GM21390 (cell line): ENCODE data around the gene MCFD2.

Experiments
- ATAC-seq: cut with Tn5 transposase; IDR thresholded peaks from one replicate; pipeline ENCODE4 v1.9.1; 2021; ENCODE audit not compliant: unreplicated experiment

MCFD2 gene

DNA sequence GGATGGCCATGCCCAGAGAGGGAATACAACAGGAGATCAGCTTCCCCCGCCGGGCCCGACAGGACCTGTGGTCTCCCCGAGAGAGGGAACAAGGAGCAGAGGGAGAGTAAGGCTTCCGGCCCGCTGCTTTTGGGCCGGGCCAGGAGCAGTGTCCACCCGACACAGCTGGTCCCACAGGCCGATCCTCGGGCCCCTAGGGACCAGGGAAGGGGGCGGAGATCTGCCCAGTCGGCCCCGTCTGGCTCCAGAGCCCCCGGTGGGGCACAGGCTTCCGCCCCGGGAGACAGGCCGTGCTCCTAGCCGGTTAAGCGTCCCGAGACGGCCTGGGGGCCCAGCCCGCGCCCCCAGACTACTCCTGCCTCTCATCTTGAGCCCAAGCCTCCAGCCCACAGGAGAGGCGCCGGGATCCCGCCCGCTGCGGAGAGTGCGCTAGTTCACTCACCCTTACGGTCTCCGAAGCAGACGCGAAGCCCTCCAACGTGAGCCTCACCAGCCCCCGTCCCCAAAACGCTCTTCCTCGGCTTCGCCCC lies at the start of gene MCFD2:
MCFD2 (minus strand) TSS at position 526 of the 530 bp plus-strand sequence. CDS start 6,635 bp downstream, outside the sequence.
- ATAC-seq = peak; percentile 19

DNA sequence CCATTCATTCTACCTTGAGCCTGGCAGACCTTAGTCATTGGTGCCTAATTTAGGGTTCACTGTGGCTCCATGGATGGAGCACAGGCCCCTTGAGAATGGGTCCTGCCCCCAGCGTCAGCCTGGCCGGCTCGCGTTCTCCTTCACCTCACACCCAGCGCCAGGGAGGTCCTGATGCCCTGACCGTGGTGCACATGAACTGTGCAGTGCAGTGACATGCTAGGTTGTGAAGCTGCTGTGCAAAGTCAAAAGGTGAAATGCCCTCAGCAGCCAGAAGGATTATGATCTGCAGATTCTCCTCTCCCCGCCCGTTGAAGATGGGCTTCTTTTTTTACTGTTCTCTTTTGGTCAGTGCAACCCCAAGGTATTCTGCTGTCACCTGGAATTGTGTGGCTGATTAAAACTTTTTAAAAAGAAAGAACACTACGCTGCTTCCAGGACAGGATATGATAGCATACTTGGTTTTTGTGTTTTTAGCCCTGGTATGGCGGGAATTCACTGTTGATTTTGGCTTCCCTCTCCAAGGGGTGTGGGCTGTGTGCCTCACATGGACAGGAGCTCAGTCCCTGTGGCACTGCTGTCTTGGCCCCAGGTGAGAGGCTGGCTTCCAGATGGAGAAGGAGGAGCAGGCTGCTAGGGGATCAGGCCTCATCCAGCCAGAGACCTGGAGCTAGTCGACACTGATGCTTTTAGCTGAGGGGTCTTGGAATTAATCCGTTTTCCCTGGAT lies 49.4 kb upstream of the MCFD2 start:
- ATAC-seq = no peak

DNA sequence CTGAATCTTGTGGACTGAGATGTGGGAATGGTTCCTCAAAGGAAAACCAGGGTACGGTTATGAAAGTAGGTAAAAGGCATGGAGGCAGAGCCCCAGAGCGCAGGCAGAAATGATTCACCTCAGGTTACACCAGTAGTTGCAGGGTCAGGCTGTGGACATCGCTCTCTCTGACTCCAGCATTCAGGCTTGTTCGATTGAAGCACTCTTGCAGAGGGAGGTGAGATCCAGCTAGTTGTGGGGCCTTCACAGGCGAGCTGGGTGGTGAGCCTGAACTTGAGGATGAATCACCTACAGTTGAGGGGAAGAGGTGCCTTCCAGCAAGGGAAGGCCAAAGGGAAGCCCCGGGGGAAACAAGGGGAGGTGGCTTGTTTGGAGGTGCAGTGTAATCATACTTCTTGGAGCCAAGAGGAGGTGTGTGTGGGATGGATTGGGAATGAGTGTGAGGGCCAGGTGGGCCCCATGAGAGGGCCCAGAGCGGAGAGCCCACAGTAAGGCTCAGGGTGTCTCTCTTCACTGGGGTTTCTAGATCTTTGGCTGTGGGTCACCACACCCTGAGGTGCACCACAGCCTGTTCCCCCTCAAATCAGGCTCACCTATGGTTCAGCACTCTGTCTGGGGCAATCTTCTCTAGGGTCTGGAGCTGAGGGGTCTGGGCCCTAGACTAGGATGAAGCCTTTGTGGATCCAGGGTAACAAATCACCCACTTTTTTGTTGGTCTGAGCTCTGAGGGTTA lies 48.5 kb upstream of the MCFD2 start:
- ATAC-seq = no peak

DNA sequence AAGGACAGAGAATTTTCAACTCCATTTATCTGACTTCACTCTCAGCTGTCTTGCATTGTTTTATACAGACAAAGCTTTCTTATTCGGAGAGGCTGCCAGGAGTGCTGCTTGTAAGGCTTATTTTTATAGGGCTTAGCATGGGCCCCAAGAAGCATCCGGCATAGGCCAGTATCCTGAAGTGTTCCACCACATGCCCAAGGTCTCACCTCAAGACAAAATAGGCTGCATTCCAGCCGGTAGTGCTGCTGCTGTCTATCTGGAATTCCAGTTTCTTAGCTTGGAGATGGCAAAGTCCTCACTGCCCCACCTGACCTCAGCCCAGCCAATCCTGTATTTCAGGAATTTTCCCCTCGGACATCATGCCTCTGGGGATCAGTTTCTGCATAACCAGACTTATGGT lies 47.6 kb upstream of the MCFD2 start:
- no peak for ATAC-seq

DNA sequence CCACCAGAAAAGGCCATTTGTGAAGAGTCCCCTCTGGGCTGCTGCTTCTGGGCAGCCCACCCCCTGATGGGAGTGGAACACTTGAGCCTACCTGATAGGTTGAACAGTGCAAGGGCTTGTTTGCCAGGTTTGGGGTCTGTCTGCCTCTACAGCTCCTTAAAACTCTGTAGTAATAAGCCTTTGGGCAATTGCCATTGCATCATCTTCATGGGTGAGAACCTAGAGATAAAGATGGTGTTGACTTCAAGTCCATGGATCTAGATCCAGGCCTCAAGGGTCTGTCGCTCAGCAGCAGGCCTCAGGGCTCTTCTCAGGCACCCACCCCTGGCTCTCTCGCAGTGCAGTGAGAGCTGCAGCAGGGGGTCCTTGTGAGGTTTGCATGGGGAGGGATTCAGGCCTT lies 47.1 kb upstream of the MCFD2 start:
- ATAC-seq = no peak

DNA sequence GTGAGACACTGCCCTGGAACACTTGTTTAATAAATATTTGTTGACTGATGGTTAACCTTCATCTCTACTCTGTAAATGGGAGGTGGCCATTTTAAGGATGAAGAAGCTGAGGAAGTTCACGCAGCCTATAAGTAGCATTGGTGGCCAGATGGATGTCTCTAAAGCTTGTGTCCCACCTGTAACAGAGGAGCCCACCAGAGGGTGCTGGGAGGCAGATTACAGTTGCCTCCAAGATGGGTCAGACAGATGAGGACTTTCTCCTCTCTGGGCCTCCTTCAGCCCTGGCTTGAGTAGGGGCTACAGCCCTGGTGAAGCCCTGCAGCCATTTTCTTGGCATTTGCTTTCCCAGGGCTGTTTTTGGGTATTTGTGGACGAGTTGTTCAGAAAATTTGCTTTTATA lies 45.0 kb upstream of the MCFD2 start:
- no peak for ATAC-seq

DNA sequence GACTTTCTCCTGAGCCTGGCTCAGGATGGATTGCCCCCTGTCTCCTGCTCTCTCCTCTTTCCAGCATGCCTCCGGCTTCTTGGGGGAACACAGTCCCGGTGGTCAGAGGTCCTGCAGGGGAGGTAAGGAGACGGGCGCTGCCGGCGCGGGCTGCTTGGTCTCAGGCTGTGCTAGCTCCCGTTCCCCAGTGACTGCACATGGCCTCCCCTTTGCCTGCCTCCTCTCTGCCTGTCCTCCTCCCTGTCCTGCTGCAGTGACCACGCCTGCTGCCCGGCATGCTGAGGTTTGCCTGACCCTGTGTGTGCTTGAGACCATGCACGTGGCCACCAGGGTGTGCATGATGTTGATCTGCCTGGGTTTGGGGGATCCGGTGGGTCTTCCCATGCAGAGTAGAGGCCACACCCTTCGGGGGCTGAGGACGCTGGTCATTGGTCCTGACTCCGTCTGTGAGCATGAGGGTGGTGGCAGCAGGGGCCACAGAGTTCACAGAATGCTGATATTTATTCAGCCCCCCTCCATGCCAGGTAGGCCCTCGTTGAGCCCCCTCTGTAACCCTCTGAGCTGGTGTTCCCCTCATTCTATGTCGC lies 42.9 kb upstream of the MCFD2 start:
- no peak for ATAC-seq

DNA sequence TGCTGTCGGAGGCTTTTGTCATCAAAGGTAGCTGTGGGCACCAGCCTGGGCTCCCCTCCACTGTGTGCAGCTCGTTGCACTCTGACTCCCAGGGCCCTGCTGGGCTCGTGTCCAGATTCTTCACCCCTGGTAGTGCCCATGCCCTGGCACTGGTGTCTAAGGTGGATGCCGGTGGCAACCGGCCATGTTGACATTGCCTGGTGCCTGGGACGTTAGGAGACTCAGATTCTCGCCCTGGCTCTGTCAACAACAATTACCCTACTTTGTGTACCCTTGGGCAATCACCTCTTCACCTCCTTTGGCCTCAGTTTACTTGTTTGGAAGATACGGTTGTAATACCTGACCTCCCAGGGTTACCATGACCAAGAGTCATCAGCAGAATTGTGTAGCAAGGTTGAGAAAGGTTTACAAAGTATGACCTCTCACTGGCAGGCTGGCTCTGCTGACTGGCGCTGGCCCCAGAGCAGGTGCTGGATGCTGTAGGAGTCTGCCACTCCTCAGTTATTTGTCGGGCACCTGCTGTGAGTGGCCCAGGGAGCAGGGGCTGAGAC lies 41.5 kb upstream of the MCFD2 start:
- no peak for ATAC-seq

DNA sequence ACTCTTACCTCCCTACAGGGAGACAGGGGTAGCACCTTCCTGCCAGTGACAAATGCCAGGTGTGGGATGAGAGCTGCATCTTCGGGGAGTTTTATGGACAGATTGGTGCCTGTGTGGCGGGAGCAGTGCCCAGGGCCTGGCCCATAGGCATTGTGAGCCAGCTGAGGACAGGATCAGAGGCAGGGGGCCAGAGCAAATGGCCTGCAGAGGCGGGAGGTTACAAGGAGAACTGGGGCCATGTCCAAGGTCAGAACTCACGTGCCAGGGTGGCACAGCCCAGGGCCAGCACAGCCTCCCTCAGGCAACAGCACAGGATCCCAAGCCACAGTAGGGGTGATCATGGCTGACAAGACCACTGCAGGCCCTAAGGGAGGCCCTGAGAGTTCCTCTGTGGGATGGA lies 40.2 kb upstream of the MCFD2 start:
- ATAC-seq = no peak

DNA sequence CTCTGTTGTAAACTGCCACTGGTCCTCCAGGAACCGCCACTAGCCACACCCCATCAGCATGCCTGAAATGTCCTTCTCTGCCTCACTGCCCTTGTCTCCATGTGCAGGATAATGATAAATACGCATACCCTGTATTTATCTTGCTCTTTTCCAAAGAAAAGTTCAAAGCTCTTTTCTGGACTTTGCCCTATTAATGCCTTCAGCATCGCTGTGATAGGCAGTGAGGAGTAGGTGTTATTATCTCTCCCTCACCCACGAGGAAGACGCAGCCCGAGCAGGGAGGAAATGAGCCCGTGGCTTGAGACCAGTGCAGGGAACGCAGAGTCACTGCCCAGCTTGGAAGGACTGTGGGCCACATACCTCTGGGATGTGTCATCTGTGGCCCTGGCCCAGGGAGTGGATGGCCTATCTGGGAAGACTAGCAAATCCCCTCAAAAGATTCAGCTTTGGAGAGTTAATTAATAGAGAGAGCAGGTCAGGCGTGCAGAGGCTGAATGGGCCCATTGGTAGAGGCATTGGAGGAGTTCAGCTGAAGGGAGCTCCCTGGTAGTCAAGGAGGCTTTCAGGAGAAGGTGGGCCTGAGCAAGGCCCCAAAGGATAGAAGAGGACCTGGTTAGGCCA lies 39.5 kb upstream of the MCFD2 start:
- no peak for ATAC-seq

DNA sequence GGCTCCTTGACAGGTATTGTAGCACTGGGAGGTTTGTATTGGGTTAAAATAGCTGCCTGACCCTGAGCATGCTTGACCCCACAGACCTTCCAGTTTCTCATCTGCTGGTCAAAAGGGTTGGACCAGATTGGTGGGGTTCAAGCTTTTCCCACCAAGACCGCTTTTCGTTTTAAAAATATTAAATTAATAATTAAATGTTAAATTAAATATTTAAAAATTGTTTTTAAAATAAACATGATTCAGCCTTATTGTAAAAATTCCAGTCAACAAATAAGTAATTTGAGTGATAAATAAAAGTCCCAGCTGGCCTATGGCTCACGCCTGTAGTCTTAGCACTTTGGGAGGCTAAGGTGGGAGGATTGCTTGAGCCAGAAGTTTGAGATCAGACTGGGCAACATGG lies 36.6 kb upstream of the MCFD2 start:
- no peak for ATAC-seq

DNA sequence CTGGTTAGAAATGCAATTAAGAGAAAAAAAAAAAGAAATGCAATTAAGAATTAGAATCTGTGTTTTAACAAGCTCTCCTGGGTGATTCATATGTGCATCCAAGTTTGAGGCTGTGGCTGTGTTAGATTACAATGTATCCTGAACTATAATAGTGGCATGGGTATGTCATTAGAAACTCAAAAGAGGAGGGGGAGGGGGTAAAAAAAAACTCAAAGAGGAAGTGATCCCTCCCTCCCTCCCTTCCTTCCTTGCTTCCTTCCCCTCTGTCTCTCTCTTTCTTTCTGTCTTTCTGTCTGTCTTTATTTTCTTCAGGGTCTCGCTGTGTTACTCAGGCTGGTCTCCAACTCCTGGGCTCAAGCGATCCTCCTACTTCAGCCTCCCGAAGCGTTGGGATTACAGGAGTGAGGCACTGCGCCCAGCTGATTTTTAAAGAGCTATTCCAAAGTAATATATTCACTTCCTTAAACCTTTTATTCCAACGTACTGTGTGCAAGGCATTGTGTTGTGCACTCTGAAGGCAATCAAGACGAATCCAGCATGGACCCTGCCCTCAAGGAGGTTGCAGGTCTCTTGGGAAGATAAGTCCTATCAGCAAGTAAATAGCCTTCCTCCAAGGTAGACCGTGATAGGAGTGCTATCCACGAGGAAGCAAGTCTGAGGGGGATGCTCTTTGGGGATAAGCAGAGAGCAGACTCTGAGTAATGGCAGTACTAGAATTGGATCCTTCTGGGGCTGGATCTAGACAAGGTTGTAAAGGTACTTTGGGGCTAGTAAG lies 35.9 kb upstream of the MCFD2 start:
- no peak for ATAC-seq

DNA sequence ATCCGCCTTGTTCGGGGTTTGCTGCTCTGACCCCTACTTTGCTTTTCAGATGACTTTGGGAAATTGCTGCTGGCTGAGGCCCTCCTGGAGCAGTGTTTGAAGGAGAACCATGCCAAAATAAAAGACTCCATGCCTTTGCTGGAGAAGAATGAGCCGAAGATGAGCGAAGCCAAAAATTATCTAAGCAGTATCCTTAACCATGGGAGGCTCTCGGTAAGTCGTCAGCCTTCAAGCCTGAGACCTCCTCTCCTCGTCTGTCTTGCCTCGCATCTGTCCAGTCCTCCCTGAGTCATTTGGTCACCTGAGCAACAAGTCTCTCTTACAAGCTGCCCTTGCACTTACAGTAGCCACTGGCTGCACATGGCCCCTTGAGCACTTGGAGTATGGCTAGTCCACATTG lies 34.7 kb upstream of the MCFD2 start:
- no peak for ATAC-seq

DNA sequence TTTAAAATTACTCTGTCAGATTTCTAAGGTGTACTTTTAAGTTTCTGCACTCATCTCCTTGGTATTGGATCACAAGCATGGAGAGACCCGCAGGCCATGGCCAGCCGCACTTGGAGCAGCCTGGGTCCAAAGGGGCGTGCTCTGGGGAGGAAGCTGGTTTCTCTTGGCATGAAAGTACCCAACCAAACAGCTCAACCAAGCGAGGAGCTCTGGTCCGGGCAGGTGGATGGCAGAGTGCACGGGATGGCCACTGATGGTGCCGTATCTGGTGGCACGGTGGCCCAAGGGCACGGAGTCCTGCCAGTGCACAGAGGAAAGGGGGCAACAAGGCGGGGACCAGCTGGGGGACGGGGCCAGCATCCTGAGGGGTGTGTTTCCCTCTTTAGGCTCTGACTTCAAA lies 32.2 kb upstream of the MCFD2 start:
- no peak for ATAC-seq

DNA sequence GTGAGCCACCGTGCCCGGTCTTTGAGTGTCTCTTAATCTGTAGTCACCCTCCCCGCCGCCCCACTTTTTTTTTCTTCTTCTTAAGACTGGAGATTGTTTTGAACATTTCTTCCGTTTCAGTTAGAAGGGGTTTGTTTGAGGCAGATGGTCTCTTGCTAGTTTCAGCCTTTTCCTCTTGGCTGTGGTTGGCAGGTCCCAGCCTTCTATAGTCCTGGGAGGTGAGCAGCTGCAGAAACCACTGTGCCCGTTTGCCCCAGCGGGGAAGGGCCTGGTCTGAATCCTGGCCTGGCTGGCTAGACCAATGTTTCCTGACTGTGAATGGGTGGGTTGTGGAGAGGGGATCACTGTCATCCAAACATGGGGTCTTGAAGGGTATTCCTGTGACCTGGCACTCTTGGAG lies 30.1 kb upstream of the MCFD2 start:
- ATAC-seq = no peak

DNA sequence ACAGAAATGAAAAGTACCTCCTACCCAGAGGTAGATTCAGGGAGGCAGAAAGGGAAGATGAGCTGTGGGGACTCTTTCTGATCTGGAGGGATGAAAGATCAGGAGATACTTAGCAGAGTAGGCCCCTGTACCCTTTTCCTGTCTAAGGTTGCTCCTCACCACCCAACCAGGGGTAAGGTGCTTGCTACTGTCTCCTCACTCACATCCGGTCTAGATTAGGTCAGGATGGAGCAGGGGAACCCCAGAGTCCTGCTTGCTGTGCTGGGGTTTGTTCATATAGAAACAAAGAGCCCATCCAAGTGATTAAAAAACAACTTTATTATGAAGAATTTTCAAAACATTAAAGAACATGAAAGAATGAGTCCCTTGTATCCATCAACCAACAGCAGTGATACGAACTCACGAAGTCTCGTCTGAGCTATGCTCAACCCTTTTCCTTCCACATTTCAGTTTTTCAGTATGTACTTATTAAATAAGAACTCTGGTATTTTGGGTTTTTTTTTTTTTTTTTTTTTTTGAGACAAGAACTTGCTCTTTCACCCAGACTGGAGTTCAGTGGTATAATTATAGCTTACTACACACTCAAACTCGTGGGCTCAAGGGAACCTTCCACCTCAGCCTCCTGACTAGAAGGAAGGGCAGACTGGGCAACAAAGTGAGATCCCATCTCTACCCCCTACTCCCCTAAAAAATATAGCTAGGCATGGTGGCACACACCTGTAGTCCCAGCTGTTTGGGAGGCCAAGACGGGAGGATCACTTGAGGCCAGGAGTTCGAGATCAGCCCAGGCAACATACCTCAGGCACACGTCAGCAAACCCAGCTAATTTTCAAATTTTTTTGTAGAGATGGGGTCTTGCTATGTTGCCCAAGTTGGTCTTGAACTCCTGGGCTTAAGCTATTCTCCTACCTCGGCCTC lies 28.5 kb upstream of the MCFD2 start:
- ATAC-seq = peak; percentile 34

DNA sequence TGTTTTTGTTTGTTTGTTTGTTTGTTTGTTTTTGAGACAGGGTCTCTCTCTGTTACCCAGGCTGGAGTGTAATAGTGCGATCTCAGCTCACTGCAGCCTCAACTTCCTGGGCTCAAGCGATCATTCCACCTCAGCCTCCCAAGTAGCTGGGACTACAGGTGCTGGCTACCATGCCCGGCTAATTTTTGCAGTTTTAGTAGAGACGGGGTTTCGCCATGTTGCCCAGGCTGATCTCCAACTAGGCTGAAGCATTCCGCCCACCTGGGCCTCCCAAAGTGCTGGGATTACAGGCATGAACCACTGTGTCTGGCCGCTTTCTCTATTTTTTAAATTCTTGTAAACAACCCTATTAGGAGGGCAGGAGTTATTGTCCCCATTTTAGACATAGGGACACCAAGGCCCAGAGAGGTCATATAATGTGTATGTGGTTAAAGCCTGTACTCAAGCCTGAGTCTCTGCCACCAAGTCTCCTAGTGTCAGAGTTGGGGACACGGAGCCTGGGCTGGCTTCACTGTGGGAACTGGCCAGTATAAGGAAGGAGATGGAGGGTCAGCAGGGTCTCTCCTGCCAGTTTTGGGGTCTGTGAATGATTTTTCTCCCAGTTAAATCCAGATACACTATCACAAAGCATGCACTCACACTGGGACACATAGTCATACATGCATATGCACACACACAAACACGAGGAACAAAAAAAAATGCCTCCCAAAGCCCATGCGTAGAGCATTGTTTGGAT lies 27.5 kb upstream of the MCFD2 start:
- ATAC-seq = no peak

DNA sequence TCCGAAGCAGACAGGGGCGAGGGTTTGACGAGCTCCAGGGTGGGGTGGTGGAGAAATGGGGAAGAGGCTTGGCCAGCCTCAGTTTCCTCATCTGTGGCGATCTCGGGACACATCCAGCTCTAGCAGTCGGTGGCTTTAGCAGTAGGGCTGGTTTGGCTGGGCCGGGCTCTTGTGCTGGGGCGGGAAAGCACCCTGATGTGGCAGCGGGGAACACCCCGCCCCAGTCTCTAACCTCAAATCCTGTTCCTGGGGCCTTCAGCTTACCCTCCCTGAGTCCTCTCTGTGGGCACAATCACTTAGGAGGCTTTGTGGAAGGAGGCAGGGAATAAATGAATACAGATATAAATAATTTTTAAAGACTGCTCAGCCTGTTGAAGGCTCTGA lies 26.5 kb upstream of the MCFD2 start:
- peak; percentile 31 for ATAC-seq
